ENCODE measurements around the gene LEFTY1.

GRCh38 chr1:225888289-225888897, 553 bp downstream of the LEFTY1 start:
- TF ChIP-seq CTCF (IDR thresholded peaks at IDR 0.05) (no peak), POLR2AphosphoS5 (IDR thresholded peaks at IDR 0.05) (no peak)
